WTC11 (cell line): Measurements from ENCODE around the gene CD68. TPM values are rescaled to one million over a fixed set of nuclear protein-coding genes. Genes with fewer than 3 reads are reported as not detected.

Source experiments
- ATF6 ChIP-seq: sonication (generic); formaldehyde crosslinking; IDR thresholded peaks from 2 replicates; pipeline ENCODE4 v1.8.1; 2023; ENCODE audit warnings: mild to moderate bottlenecking, missing genetic modification reagents
- ELF4 ChIP-seq: sonication (generic); formaldehyde crosslinking; IDR thresholded peaks from 2 replicates; pipeline ENCODE4 v1.8.1; 2022; ENCODE audit warnings: low read depth, mild to moderate bottlenecking, moderate library complexity, missing genetic modification reagents
- ESRRA ChIP-seq: sonication (generic); formaldehyde crosslinking; IDR thresholded peaks from 2 replicates; pipeline ENCODE4 v1.8.1; 2022; ENCODE audit warnings: mild to moderate bottlenecking, missing genetic modification reagents, borderline replicate concordance
- ETV6 ChIP-seq: sonication (generic); formaldehyde crosslinking; IDR thresholded peaks from 2 replicates; pipeline ENCODE4 v1.8.1; 2022; ENCODE audit warnings: mild to moderate bottlenecking, missing genetic modification reagents
- IRF2 ChIP-seq: sonication (generic); formaldehyde crosslinking; IDR thresholded peaks from 2 replicates; pipeline ENCODE4 v1.8.0; 2022; ENCODE audit warnings: low read depth, missing genetic modification reagents, borderline replicate concordance
- JAZF1 ChIP-seq: fragments of 250-450 bp; sonication (Bioruptor Pico); IDR thresholded peaks from 2 replicates; pipeline ENCODE4 v1.9.0; 2021; ENCODE audit warnings: moderate library complexity, mild to moderate bottlenecking, inconsistent platforms
- JUN ChIP-seq: sonication (generic); formaldehyde crosslinking; IDR thresholded peaks from 2 replicates; pipeline ENCODE4 v1.8.0; 2023; ENCODE audit warnings: mild to moderate bottlenecking, missing genetic modification reagents
- MXD4 ChIP-seq: fragments of 250-450 bp; sonication (Bioruptor Pico); IDR thresholded peaks from 2 replicates; pipeline ENCODE4 v1.8.0; 2021; ENCODE audit warnings: mild to moderate bottlenecking, moderate library complexity, borderline replicate concordance
- MYBL2 ChIP-seq: sonication (generic); formaldehyde crosslinking; IDR thresholded peaks from 2 replicates; pipeline ENCODE4 v1.8.1; 2023; ENCODE audit warnings: mild to moderate bottlenecking, moderate library complexity, missing genetic modification reagents
- OVOL2 ChIP-seq: fragments of 250-450 bp; sonication (Bioruptor Pico); IDR thresholded peaks from 2 replicates; pipeline ENCODE4 v1.9.0; 2021; ENCODE audit warnings: mild to moderate bottlenecking, borderline replicate concordance
- SMAD3 ChIP-seq: sonication (generic); formaldehyde crosslinking; IDR thresholded peaks from 2 replicates; pipeline ENCODE4 v1.8.0; 2022; ENCODE audit warnings: missing genetic modification reagents, mild to moderate bottlenecking, borderline replicate concordance
- ZNF263 ChIP-seq: sonication (generic); formaldehyde crosslinking; IDR thresholded peaks from 2 replicates; pipeline ENCODE4 v1.8.1; 2022; ENCODE audit warnings: low read depth, mild to moderate bottlenecking, moderate library complexity, missing genetic modification reagents
- ZNF317 ChIP-seq: sonication (generic); formaldehyde crosslinking; IDR thresholded peaks from 2 replicates; pipeline ENCODE4 v1.8.1; 2023; ENCODE audit warnings: low read depth, mild to moderate bottlenecking, moderate library complexity, missing genetic modification reagents, borderline replicate concordance
- total RNA-seq: library from RNA; stranded (reverse); gene quantifications from 3 replicates; pipeline ENCODE4 v1.2.3, GENCODE V29; 2021
- TF ChIP-seq, protein P1 (sequence below): sonication (generic); formaldehyde crosslinking; IDR thresholded peaks from 2 replicates; pipeline ENCODE4 v1.8.0; 2023; ENCODE audit warnings: mild to moderate bottlenecking, missing genetic modification reagents
- TF ChIP-seq, protein P2 (sequence below): sonication (generic); formaldehyde crosslinking; IDR thresholded peaks from 2 replicates; pipeline ENCODE4 v1.8.0; 2022; ENCODE audit warnings: missing genetic modification reagents
- TF ChIP-seq, protein P3 (sequence below): fragments of 250-450 bp; sonication (Bioruptor Pico); IDR thresholded peaks from 2 replicates; pipeline ENCODE4 v1.8.0; 2021; ENCODE audit warnings: mild to moderate bottlenecking
- TF ChIP-seq, protein P4 (sequence below): fragments of 250-450 bp; sonication (Bioruptor Pico); IDR thresholded peaks from 2 replicates; pipeline ENCODE4 v1.9.0; 2021; ENCODE audit warnings: mild to moderate bottlenecking
- TF ChIP-seq, protein P5 (sequence below): sonication (generic); formaldehyde crosslinking; IDR thresholded peaks from 2 replicates; pipeline ENCODE4 v1.8.0; 2022; ENCODE audit warnings: mild to moderate bottlenecking, missing genetic modification reagents
- TF ChIP-seq, protein P6 (sequence below): fragments of 200-600 bp; IDR thresholded peaks from 2 replicates; pipeline ENCODE4 v1.8.0; 2022; ENCODE audit warnings: antibody characterized with exemption

The CD68 gene
- total RNA-seq, 1 experiment from 2014 or later: 0.72 TPM

DNA sequence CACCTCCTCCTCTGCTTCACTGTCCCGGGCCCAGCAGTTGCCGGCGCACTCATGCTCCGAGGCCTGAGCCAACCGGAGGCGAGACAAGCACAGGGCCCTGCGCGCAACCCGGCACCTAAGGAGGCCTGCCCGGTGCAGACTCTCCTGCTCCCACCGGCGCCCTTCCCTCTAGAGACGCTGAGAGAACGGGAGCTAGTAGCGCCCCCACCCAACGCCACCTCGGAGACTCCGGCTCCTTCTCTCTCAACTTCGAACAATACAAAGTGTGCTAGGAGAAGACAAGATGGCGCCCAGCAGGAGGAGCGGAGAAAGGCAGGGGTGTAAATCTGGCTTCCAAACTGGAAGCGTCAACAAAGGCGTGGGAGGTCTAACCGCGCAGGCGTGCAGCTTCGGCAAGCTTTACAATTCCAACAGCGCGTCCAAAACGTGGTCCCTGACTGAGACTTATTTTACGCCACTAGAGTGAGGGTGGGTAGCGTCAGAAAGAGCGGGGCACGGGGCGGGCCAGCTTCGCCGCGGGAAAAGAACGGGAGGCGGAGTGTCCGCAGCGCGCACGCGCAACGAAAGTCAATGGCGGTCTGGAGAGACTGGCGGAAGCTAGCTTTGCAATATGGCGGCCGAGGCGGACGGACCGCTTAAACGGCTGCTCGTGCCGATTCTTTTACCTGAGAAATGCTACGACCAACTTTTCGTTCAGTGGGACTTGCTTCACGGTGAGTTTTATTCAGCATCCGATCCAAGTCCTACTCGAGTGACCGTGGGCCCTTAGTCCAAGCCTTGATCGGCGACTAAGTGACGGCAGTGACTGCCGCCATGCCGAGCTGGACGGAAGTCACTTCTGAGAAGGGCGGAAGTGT is 4.0 kb downstream of the CD68 start, which contains the start of gene MPDU1 (continued):
- TF ChIP-seq, protein P1, sequence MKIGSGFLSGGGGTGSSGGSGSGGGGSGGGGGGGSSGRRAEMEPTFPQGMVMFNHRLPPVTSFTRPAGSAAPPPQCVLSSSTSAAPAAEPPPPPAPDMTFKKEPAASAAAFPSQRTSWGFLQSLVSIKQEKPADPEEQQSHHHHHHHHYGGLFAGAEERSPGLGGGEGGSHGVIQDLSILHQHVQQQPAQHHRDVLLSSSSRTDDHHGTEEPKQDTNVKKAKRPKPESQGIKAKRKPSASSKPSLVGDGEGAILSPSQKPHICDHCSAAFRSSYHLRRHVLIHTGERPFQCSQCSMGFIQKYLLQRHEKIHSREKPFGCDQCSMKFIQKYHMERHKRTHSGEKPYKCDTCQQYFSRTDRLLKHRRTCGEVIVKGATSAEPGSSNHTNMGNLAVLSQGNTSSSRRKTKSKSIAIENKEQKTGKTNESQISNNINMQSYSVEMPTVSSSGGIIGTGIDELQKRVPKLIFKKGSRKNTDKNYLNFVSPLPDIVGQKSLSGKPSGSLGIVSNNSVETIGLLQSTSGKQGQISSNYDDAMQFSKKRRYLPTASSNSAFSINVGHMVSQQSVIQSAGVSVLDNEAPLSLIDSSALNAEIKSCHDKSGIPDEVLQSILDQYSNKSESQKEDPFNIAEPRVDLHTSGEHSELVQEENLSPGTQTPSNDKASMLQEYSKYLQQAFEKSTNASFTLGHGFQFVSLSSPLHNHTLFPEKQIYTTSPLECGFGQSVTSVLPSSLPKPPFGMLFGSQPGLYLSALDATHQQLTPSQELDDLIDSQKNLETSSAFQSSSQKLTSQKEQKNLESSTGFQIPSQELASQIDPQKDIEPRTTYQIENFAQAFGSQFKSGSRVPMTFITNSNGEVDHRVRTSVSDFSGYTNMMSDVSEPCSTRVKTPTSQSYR (CRISPR knock-in tag): 0 out of 2 replicates have a peak, but pooled peaks have one; percentile 14
- TF ChIP-seq, protein P2, sequence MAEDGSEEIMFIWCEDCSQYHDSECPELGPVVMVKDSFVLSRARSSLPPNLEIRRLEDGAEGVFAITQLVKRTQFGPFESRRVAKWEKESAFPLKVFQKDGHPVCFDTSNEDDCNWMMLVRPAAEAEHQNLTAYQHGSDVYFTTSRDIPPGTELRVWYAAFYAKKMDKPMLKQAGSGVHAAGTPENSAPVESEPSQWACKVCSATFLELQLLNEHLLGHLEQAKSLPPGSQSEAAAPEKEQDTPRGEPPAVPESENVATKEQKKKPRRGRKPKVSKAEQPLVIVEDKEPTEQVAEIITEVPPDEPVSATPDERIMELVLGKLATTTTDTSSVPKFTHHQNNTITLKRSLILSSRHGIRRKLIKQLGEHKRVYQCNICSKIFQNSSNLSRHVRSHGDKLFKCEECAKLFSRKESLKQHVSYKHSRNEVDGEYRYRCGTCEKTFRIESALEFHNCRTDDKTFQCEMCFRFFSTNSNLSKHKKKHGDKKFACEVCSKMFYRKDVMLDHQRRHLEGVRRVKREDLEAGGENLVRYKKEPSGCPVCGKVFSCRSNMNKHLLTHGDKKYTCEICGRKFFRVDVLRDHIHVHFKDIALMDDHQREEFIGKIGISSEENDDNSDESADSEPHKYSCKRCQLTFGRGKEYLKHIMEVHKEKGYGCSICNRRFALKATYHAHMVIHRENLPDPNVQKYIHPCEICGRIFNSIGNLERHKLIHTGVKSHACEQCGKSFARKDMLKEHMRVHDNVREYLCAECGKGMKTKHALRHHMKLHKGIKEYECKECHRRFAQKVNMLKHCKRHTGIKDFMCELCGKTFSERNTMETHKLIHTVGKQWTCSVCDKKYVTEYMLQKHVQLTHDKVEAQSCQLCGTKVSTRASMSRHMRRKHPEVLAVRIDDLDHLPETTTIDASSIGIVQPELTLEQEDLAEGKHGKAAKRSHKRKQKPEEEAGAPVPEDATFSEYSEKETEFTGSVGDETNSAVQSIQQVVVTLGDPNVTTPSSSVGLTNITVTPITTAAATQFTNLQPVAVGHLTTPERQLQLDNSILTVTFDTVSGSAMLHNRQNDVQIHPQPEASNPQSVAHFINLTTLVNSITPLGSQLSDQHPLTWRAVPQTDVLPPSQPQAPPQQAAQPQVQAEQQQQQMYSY: peak; percentile 36; the same call in 1 of the 2 replicates
- TF ChIP-seq, protein P3, sequence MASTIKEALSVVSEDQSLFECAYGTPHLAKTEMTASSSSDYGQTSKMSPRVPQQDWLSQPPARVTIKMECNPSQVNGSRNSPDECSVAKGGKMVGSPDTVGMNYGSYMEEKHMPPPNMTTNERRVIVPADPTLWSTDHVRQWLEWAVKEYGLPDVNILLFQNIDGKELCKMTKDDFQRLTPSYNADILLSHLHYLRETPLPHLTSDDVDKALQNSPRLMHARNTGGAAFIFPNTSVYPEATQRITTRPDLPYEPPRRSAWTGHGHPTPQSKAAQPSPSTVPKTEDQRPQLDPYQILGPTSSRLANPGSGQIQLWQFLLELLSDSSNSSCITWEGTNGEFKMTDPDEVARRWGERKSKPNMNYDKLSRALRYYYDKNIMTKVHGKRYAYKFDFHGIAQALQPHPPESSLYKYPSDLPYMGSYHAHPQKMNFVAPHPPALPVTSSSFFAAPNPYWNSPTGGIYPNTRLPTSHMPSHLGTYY (CRISPR knock-in tag): no peak
- TF ChIP-seq ELF4 (no peak), ATF6 (CRISPR knock-in tag) (no peak), ZNF317 (CRISPR knock-in tag) (no peak), JUN (peak; percentile 37; the same call in 1 of the 2 replicates), ETV6 (CRISPR knock-in tag) (peak; percentile 80), ZNF263 (CRISPR knock-in tag) (no peak), SMAD3 (CRISPR knock-in tag) (peak; percentile 17; the same call in 1 of the 2 replicates), ESRRA (CRISPR knock-in tag) (no peak), MXD4 (CRISPR knock-in tag) (no peak), IRF2 (CRISPR knock-in tag) (no peak), OVOL2 (CRISPR knock-in tag) (no peak), JAZF1 (no peak), MYBL2 (CRISPR knock-in tag) (no peak)
- TF ChIP-seq, protein P4, sequence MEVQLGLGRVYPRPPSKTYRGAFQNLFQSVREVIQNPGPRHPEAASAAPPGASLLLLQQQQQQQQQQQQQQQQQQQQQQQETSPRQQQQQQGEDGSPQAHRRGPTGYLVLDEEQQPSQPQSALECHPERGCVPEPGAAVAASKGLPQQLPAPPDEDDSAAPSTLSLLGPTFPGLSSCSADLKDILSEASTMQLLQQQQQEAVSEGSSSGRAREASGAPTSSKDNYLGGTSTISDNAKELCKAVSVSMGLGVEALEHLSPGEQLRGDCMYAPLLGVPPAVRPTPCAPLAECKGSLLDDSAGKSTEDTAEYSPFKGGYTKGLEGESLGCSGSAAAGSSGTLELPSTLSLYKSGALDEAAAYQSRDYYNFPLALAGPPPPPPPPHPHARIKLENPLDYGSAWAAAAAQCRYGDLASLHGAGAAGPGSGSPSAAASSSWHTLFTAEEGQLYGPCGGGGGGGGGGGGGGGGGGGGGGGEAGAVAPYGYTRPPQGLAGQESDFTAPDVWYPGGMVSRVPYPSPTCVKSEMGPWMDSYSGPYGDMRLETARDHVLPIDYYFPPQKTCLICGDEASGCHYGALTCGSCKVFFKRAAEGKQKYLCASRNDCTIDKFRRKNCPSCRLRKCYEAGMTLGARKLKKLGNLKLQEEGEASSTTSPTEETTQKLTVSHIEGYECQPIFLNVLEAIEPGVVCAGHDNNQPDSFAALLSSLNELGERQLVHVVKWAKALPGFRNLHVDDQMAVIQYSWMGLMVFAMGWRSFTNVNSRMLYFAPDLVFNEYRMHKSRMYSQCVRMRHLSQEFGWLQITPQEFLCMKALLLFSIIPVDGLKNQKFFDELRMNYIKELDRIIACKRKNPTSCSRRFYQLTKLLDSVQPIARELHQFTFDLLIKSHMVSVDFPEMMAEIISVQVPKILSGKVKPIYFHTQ: no peak
- TF ChIP-seq, protein P5, sequence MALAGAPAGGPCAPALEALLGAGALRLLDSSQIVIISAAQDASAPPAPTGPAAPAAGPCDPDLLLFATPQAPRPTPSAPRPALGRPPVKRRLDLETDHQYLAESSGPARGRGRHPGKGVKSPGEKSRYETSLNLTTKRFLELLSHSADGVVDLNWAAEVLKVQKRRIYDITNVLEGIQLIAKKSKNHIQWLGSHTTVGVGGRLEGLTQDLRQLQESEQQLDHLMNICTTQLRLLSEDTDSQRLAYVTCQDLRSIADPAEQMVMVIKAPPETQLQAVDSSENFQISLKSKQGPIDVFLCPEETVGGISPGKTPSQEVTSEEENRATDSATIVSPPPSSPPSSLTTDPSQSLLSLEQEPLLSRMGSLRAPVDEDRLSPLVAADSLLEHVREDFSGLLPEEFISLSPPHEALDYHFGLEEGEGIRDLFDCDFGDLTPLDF (CRISPR knock-in tag): peak; percentile 55; the same call in 1 of the 2 replicates
- TF ChIP-seq, protein P6, sequence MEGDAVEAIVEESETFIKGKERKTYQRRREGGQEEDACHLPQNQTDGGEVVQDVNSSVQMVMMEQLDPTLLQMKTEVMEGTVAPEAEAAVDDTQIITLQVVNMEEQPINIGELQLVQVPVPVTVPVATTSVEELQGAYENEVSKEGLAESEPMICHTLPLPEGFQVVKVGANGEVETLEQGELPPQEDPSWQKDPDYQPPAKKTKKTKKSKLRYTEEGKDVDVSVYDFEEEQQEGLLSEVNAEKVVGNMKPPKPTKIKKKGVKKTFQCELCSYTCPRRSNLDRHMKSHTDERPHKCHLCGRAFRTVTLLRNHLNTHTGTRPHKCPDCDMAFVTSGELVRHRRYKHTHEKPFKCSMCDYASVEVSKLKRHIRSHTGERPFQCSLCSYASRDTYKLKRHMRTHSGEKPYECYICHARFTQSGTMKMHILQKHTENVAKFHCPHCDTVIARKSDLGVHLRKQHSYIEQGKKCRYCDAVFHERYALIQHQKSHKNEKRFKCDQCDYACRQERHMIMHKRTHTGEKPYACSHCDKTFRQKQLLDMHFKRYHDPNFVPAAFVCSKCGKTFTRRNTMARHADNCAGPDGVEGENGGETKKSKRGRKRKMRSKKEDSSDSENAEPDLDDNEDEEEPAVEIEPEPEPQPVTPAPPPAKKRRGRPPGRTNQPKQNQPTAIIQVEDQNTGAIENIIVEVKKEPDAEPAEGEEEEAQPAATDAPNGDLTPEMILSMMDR: no peak
